Hepatocyte (in vitro differentiated cells): Measurements from ENCODE around the gene VGLL3.

Experiments used
- CTCF ChIP-seq: fragments of 200-600 bp; sonication (generic); IDR thresholded peaks from 2 replicates; pipeline ENCODE4 v1.5.1; 2016; ENCODE audit warnings: antibody characterized with exemption, mild to moderate bottlenecking; ENCODE audit not compliant: poor library complexity
- EZH2phosphoT487 ChIP-seq: fragments of 200-600 bp; sonication (generic); IDR thresholded peaks from one replicate; pipeline ENCODE4 v1.6.1; 2018; ENCODE audit warnings: antibody characterized with exemption, mild to moderate bottlenecking, low read depth, moderate library complexity; ENCODE audit not compliant: unreplicated experiment, severe bottlenecking

GRCh38 chr3:86954747-86955146 lies 36.2 kb downstream of the VGLL3 start:
- TF ChIP-seq CTCF: no peak
- TF ChIP-seq EZH2phosphoT487: no peak
